NCI-H69 (cell line): ENCODE measurements around the gene TUT1.
"Not testable (repeated sequence)": the region's sequence is repeated elsewhere in the genome, so short reads cannot be mapped to it uniquely, and the experiment has no call there.

Experiments
- DNase-seq: peaks from one replicate; lab custom pipeline; 2025; lab: John Stamatoyannopoulos, UW

TUT1 gene

GRCh38 chr11:62555464-62556107, 35.7 kb downstream of the TUT1 start:
- DNase-seq = no peak

- peak; percentile 52 for DNase-seq
Observed at GRCh38 chr11:62554387-62555167, 36.7 kb downstream of the TUT1 start.

DNA sequence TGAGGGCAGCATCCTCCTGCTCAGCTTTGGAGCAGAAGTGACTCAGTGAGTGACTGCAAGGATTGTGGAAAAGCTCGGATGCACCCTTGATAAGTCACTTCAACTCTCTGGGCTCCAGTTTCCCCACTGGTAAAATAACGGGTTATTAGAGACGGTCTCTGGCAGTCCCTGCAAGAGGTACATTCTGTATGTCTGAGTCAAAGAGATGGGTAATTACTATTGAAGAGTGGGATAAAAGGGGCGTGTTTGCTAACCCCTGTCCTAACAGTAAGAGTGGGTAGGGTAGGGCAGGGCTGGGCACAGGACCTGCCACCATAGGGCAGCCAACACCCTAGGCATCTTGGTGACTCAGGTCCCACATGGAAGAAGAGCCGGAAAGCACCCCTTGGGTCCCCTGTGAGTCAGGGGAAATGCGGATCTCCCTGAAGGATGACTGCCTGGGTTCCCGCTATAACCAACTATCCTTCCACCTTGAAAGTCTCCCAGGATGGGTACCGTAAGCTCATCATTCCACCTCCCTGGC, 37.4 kb downstream of the TUT1 start:
- peak; percentile 43 for DNase-seq

GRCh38 chr11:62553080-62553838, 38.1 kb downstream of the TUT1 start:
- peak; percentile 67 for DNase-seq

DNA sequence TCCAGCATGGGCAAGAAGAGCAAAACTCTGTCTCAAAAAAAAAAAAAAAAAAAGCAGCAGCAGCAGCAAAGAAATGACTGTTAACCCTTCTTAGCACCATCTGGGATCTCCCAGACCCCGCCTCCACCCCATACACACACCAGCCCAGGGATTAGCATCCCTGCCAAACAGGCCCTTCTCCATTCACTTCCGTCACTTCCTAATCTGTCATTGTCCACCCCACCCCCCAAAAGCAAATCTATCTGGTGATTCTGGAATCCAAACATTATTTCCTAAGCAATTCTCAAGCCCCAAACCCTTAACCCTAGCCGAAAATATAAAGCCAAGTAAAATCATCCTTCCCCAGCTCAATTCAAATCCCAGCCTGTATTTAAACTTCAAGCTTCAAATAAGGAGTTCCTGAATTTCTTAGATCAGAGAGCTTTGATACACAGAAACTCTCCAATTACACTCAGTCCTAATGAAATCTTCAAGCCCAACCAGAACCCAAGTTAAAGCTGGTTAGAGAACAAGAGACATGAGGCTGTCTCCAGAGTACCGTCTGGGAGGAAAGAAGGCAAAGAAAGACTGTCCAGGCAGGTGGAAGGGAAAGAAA, 38.7 kb downstream of the TUT1 start:
- DNase-seq = no peak

DNA sequence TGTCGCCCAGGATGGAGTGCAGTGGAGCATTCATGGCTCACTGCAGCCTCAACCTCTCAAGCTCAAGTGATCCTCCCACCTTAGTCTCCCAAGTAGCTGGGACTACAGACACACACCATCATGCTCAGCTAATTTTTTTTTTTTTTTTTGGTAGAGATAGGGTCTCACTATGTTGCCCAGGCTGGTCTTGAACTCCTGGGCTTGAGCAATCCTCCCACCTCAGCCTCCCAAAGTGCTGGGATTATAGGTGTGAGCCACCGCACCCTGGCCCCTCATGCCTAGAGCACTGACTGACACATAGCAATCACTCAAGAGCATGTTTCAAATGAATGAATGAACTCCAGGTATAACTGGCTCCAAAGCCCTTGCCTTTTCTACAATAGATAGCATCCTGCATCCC, 40.8 kb downstream of the TUT1 start:
- not testable (repeated sequence) for DNase-seq

GRCh38 chr11:62548545-62549335, 42.6 kb downstream of the TUT1 start:
- DNase-seq = peak; percentile 10

DNA sequence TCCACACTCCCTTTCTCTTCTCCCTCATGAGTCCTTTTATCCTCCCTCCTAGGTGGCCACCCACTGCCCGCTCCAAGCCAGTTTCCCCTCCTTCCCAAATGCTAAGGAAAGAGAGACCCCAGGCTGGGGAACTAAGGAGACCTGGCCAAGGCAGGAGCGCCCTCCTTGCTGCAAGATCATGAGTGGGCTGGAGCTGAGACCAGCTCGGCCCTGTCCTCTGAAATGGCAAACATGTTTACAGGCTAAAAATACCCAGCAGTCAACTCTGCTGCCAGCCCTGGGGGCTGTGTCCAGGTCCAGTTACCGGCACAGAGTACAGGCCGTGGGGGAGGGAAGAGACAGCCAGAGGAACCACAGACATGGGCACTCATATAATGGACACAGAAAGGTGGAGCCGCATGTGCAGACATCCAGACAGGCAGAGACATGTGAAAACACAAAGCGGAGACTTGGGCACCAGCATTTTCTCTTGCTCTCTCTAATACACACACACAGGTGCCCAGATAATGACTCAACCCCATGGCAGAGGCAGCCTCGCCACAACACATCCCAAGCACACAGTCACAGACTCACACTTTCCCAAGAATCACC, 43.5 kb downstream of the TUT1 start:
- DNase-seq = no peak

GRCh38 chr11:62546929-62547625, 44.2 kb downstream of the TUT1 start:
- DNase-seq = no peak

DNA sequence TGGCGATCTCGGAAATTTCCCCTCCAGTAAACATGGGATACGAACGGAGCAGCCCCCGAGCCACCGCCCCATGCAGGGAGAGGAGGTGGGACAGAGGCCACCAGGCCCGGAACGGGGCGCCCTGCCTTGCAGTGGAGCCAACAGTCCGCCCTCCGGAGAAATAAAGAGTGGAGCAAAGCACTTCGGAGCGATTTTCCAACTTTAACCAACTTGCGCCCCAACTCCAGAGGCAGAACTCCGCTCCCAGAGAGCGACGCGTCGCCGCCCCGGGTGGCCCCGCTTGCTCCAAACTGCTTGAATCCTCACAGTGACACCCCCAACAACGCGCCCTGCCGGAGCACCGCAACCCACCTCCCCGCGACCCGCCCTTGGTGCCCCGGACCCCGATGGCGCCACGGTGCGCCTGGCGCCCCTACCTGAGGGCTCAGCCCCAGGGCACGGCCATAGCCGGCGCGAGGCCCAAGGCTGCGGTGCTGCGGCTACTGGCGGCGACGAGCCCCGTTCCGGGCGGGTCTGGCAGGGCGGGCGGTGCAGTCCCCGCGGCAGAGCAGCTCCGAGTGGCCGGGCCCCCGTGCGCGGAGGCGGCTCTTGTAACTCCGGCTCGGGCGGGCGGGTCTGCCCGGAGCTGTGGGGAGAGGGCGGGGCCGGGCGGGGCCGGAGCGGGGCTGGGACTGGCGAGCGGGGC, 44.9 kb downstream of the TUT1 start, which contains the start of gene AHNAK:
TSS of gene AHNAK (minus strand) at position 563 of the 685 bp plus-strand sequence. CDS start 10,708 bp downstream, outside the sequence.
- peak; percentile 73 for DNase-seq

DNA sequence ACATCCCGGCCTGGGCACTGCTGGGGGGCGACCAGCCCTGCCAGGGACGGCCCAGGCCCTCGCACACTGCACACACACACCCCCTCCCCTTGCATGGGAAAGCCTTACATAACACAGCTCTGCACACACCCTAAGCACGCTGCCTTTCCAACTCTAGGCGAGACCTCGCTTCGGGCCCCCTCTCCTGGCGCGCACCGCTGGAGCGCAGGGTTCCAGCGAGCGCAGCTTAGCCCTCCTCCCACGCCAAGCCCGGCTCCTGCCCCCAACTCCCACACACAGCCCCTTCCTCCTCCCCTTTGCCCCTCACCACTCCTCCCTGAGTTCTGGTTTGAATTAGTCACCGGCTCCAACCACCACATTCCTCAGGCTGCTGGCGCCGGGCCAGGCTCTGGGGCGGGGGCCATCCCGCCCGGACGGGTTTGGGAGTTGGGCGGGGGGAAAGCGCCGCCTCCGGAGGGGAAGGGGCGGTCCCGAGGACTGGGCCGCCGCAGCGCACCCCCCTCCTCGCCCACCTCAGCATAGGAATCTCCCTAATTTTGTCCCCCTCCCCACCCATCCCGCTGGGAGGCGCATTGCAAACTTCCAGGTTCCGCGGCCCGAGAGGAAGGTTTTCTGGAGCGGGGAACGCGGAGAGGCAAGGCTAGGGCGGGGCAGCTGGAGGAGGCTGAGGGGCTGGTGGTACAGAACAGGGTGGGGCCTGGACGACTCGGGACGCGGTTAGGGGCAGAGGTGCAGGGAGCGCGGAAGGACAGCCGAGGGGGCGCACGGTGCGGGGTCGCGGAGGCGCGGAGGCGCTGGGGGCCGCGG, 45.7 kb downstream of the TUT1 start:
- DNase-seq = peak; percentile 73

DNA sequence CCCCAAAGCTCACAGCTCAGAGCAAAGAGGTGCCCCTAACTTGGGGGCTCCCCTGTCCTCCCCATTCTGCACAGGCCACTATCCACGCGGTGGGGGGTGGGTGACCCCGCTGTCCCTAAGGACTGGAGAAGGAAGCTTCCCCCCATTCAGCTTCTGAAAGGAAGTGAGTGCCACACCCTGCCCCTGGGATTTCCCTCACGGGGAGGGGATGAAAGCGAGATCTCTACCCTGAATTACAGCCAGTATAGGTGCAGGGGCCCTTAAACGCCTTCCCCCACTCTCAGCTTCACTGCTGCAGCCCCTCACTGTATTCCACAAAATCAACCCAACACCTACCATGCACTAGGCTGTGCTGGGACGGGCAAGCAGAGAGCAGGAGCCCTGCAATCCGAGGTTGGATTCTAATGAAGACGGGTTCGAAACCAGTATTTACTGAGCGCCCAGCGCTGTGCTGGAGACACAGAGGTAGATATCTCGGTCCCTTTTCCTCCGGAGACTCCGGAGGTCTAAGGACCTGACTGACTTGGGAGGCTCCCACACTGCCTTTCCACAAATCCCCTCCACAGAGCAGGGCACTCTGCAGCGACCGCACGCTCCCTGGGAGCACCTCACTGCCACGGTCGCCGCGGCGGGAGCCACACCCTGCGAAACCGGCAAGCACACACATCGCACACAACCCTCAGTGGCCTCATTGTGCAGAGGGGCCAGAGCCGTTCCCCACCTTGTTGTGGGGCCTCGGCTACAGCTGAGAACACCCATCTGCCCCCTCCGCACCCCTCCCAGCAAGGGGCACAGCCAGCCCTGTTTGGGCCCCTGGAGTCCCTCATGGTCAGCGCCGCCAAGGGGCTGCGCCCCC, 46.5 kb downstream of the TUT1 start:
- DNase-seq = peak; percentile 60

DNA sequence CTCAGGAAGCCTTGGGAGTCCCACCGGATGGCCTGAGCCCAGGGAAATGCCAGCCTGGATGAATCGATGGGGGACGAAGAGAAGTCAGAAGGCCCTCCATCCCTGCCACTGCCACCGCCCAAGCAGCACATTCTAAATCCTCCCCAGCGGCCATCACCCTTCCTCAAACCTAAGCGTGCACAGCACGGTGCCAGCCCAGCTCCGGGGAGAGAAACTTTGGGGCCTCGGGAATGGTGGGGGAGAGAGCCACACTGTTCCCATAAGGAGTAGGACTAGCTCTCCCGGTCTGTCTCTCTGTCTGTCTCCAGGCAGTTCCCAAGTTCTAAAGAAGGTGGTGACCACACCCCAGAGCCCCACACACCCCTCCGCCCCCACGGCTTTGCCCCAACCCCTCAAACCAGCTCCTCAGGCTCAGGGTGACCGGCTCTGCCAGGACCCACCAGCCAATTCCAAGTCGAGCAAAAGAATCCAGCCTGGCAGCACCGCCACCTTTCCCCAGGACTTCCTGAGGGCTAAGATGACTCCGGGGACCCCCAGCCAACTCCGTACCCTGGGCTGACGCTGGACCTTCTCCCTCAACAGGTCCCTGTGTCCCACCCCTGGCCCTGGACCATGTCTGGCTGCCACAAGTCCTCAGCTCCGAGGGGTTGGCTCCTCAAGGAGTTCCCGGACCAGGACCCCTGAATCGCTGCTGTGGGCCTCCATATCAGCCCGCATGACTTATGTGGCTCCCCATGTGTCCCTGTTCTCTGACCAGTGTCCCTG, 47.5 kb downstream of the TUT1 start:
- DNase-seq = no peak

- DNase-seq = peak; percentile 85
Observed at GRCh38 chr11:62542750-62543567, 48.4 kb downstream of the TUT1 start.

GRCh38 chr11:62542111-62542745, 49.1 kb downstream of the TUT1 start:
- DNase-seq = peak; percentile 82
